Mammary epithelial cell (primary cell): ENCODE data around the gene KMO.

Source experiments
- CTCF ChIP-seq, 2 donors: IDR thresholded peaks in 1 of 2; conservative IDR thresholded peaks in 1 of 2; 2 replicates each; pipeline ENCODE4 v1.5.1; 2011 to 2012; ENCODE audit warnings: inconsistent platforms in 2 of 2, low read length in 2 of 2, mild to moderate bottlenecking in 2 of 2, control low read depth in 1 of 2, low read depth in 1 of 2; ENCODE audit not compliant: insufficient read depth in 1 of 2; ENCODE audit errors: extremely low read depth in 1 of 2
- EZH2 ChIP-seq: IDR thresholded peaks from 2 replicates; pipeline ENCODE4 v1.6.1; 2012; ENCODE audit warnings: low read length, inconsistent platforms, borderline replicate concordance

DNA sequence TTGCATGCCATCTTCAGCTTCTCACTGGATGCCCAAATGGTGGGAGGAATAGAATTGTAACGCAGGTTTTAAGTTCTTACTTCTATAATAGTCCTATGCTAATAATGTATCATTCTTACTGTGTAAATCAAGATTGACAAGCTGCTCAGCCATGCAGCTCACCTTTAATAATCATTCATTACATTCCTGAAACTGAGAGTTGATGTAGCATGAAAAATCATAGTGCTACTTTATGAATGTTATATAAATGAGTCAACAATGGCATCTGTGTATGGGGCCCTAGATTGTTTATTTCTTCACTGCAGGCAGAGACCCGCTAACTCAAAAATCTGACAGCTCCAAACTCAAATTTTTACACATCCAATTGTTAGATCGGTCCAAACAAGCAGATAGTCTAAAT, 47.0 kb upstream of the KMO start:
- TF ChIP-seq CTCF (conservative IDR thresholded peaks at IDR 0.05 in 1 of 2, IDR thresholded peaks at IDR 0.05 in 1 of 2; ENCODE audit: extremely low read depth in 1 of 2, insufficient read depth in 1 of 2, low read depth in 1 of 2, low read length in 2 of 2) (no peak), EZH2 (no peak)
